ENCODE measurements around the gene TLE2. TPM values are rescaled to one million over a fixed set of nuclear protein-coding genes. Genes with fewer than 3 reads are reported as not detected.

TLE2 gene
- total RNA-seq, 4 donors from 2014 or later: 18.2 to 35.6 (median 27.3) TPM

DNA sequence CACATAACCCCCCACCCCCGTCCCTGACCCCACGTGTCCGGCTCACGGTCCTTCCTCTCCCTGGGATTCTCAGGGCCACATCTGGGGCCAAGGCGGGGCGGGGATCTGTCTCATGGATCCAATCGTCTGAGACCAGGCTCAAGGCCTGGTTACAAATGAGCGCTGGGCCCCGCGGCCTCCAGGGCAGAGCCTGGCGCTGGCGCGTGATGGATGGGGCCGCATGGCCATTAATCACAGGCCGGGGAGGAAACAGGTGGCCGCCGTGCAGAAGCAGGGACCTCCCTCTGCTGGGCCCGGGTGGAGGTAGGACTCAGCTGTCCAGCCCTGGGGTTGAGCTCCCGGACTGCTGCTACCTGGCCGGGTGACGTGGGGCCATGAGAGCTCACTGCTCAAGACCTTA is 39.0 kb upstream of the TLE2 start:
- H3K4me1 ChIP-seq: peaks cover 3% of the 10 kb centered on the region
- no peaks in the 10 kb centered on the region for H3K27me3 ChIP-seq
- H3K9me3 ChIP-seq: no peaks in the 10 kb centered on the region
- H3K4me3 ChIP-seq: no peak overlapping the region
- no peaks in the 10 kb centered on the region for H3K36me3 ChIP-seq
- no peak for TF ChIP-seq EP300 (IDR thresholded peaks at IDR 0.05)
- H3K27ac ChIP-seq: no peak overlapping the region
- 79% methylated on average over 7 of the region's 21 CpGs for WGBS
- DNase-seq (ENCODE audit: low spot score in 2 of 2): no peak

DNA sequence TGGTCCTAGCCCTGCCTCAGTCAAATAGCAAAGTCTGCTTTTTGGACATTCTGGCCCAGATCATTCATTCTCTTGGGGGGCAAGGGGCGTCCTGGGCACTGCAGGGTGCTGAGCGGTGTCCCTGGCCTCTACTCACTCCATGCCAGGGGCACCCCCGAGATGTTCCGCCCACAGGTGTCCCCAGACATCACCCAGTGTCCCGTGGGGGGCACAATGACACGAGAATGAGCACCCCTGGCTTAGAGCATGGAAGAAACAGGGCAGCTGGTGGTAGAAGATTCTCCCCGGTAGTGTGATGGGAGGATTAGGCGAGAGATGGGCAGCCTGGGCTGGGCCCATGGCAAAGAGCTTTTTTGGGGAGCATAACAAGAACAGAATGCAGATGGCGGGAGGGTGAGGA is 38.5 kb upstream of the TLE2 start:
- Histone ChIP-seq H3K4me3 (no peak overlapping the region), H3K27me3 (no peaks in the 10 kb centered on the region), H3K36me3 (no peaks in the 10 kb centered on the region), H3K9me3 (no peaks in the 10 kb centered on the region), H3K4me1 (peaks cover 8% of the 10 kb centered on the region), H3K27ac (no peak overlapping the region)
- TF ChIP-seq POLR2A (IDR thresholded peaks at IDR 0.05) (no peak), POLR2AphosphoS5 (IDR thresholded peaks at IDR 0.05) (no peak), EP300 (IDR thresholded peaks at IDR 0.05) (no peak)
- TF ChIP-seq, protein P1, sequence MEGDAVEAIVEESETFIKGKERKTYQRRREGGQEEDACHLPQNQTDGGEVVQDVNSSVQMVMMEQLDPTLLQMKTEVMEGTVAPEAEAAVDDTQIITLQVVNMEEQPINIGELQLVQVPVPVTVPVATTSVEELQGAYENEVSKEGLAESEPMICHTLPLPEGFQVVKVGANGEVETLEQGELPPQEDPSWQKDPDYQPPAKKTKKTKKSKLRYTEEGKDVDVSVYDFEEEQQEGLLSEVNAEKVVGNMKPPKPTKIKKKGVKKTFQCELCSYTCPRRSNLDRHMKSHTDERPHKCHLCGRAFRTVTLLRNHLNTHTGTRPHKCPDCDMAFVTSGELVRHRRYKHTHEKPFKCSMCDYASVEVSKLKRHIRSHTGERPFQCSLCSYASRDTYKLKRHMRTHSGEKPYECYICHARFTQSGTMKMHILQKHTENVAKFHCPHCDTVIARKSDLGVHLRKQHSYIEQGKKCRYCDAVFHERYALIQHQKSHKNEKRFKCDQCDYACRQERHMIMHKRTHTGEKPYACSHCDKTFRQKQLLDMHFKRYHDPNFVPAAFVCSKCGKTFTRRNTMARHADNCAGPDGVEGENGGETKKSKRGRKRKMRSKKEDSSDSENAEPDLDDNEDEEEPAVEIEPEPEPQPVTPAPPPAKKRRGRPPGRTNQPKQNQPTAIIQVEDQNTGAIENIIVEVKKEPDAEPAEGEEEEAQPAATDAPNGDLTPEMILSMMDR (IDR thresholded peaks at IDR 0.05): no peak
- no peak for DNase-seq (ENCODE audit: low spot score in 2 of 2)
- 88% methylated on average over 9 of the region's 9 CpGs for WGBS

DNA sequence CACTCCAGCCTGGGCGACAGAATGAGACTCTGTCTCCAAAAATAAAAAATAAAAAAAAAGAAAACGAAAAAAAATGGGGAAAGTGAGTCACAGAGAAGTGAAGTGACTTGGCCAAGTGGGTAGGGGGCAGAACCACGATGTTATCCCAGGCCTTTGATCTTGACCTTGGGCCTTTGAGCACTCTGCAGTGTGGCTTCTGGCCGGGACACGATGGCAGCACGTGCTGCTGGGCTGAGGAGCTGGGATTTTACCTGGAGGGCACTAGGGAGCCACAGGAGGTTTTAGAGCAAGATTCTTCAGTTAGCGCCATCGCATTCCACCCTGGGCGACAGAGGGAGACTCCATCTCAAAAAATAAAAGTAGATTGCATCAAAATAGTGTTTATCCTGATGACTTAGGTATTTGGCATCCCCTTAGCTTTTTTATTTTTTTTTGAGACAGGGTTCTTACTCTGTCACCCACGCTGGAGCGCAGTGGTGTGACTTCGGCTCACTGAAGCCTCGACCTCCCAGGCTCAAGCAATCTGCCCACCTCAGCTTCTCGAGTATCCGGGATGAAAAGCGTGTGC is 37.5 kb upstream of the TLE2 start:
- Histone ChIP-seq H3K27ac (no peak overlapping the region), H3K4me3 (no peak overlapping the region), H3K4me1 (peaks cover 8% of the 10 kb centered on the region), H3K9me3 (no peaks in the 10 kb centered on the region), H3K27me3 (no peaks in the 10 kb centered on the region), H3K36me3 (no peaks in the 10 kb centered on the region)
- no peak for DNase-seq (ENCODE audit: low spot score in 2 of 2)
- TF ChIP-seq POLR2AphosphoS5 (IDR thresholded peaks at IDR 0.05) (no peak), POLR2A (IDR thresholded peaks at IDR 0.05) (no peak), EP300 (IDR thresholded peaks at IDR 0.05) (no peak)
- TF ChIP-seq, protein P1 (IDR thresholded peaks at IDR 0.05): no peak
- 90% methylated on average over 16 of the region's 16 CpGs for WGBS

DNA sequence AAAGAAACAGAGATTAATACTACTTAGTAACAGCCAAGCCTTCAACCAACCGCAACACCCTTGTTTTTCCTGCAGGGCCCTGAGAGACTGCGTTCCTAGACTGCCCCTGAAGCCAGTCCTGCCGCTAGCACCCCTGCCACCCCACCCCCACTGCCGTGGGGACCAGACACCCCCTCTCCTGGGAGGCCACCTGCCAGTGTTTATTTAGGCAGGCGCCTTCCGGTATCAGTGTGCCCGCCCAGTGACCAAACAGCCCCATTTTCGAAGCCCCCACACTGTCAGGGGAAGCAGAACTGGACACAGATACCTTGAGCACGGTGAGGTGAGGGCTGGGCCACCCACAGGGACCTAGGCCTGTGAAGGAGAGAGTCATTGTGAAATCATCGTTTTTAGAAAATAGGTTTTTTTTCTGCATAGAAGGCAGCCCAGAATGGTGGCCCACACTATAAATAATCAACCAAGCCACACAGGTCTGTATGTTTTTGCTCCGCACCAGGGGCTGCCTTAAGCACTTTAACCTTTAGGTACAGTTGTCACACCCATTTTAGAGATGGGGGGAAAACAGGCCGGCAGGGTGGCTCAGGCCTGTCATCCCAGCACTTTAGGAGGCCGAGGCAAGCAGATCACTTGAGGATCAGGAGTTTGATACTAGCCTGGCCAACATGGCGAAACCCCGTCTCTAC is 36.7 kb upstream of the TLE2 start:
- Histone ChIP-seq H3K36me3 (no peaks in the 10 kb centered on the region), H3K27ac (no peak overlapping the region), H3K27me3 (no peaks in the 10 kb centered on the region), H3K9me3 (no peaks in the 10 kb centered on the region), H3K4me1 (peaks cover 15% of the 10 kb centered on the region), H3K4me3 (no peak overlapping the region)
- no peak for TF ChIP-seq POLR2A (IDR thresholded peaks at IDR 0.05)
- no peak for TF ChIP-seq EP300 (IDR thresholded peaks at IDR 0.05)
- TF ChIP-seq, protein P1 (IDR thresholded peaks at IDR 0.05): no peak
- no peak for TF ChIP-seq POLR2AphosphoS5 (IDR thresholded peaks at IDR 0.05)
- DNase-seq (ENCODE audit: low spot score in 2 of 2): no peak
- 80% methylated on average over 11 of the region's 15 CpGs for WGBS

DNA sequence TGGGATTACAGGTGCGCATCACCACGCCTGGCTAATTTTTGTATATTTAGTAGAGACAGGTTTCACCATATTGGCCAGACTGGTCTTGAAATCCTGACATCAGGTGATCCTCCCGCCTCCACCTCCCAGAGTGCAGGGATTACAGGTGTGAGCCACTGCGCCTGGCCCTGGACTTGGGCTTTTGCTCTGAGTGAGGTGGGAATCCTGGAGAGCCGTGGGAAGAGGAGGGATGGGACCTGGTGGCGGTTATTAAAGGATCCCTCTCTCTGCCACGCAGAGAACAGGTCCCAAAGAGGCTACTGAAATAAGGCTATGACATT is 34.9 kb upstream of the TLE2 start:
- 96% methylated on average over 7 of the region's 7 CpGs for WGBS
- TF ChIP-seq, protein P1 (IDR thresholded peaks at IDR 0.05): no peak
- TF ChIP-seq POLR2AphosphoS5 (IDR thresholded peaks at IDR 0.05) (no peak), POLR2A (IDR thresholded peaks at IDR 0.05) (no peak), EP300 (IDR thresholded peaks at IDR 0.05) (no peak)
- peaks cover 11% of the 10 kb centered on the region for H3K36me3 ChIP-seq
- no peaks in the 10 kb centered on the region for H3K9me3 ChIP-seq
- H3K27me3 ChIP-seq: no peaks in the 10 kb centered on the region
- H3K4me1 ChIP-seq: peaks cover 31% of the 10 kb centered on the region
- DNase-seq (ENCODE audit: low spot score in 2 of 2): no peak
- no peak overlapping the region for H3K4me3 ChIP-seq
- no peak overlapping the region for H3K27ac ChIP-seq

Measured in suprapubic skin (tissue), 4 donors.